Measurements from ENCODE around the gene SLC8B1. TPM values are rescaled to one million over a fixed set of nuclear protein-coding genes. Genes with fewer than 3 reads are reported as not detected.

The SLC8B1 gene
- total RNA-seq, 2 experiments from 2014 or later = 85.3 to 92.7 TPM

DNA sequence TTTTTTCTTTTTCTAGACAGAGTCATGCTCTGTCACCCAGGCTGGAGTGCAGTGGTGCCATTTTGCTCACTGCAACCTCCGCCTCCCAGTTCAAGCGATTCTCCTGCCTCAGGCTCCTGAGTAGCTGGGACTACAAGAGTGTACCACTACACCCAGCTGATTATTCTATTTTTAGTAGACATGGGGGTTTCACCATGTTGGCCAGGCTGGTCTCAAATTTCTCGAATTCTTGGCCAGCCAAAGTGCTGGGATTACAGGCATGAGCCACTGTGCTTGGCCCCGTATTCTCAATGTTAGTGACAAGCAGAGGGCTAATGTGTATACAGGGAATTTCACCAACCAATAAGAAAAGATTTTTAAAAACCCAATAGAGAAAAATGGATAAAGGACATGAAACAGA is 31.9 kb upstream of the SLC8B1 start:
- POLR2A ChIA-PET = no interaction called here
- peaks cover 35% of the 10 kb centered on the region for H3K36me3 Mint-ChIP-seq (ENCODE audit: low read depth)
- CTCF ChIA-PET = no interaction called here

DNA sequence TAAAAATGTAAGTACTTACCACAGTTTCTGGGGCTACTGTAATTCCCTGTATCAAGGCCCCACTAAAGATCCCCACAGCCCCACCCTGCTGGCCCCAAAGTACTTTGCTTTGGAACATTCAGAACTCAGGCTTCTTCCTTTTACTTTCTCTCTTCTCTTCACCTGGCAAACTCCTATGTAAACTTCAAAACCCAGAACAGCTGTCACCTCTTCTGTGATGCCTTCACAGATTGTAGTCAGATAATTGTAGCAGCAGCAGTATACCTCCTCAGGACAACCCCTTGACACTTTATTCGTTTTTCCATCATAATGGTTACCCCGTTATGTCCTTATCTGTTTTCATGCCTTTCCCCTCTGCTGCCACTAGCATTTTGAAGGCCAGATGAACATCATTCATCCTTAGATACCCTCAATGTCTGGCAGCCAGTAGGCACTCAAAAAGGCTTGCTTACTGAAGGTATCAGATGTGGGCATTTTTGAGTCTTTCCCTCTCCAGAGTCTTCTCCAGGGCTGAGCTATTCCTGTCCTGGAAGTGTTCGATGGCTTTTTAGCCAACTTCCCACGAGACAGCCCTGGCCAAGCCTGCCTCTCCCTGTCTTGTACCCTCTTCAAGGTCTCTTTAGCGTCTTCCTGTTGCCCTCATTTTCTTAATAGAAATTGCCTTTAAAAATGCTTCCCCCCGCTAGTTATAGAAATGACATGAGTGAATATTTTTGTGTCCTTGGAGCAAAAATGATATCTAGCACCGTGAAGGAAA is 30.9 kb upstream of the SLC8B1 start:
- Histone ChIP-seq H3K27me3 (ENCODE audit: control insufficient read depth in 1 of 2, insufficient read depth in 2 of 2, low read length in 2 of 2) (no peaks in the 10 kb centered on the region), H3K4me1 (ENCODE audit: insufficient read depth, low read length) (no peaks in the 10 kb centered on the region), H3K4me3 (ENCODE audit: low read length) (no peak overlapping the region), H3K36me3 (ENCODE audit: insufficient read depth, low read length) (no peaks in the 10 kb centered on the region), H3K9me3 (ENCODE audit: control insufficient read depth in 1 of 2, insufficient read depth in 1 of 2, low read length in 2 of 2) (no peaks in the 10 kb centered on the region), H3K27ac (ENCODE audit: low read depth in 1 of 2, low read length in 2 of 2) (no peak overlapping the region)
- H3K4me3 Mint-ChIP-seq = no peak overlapping the region
- H3K9me3 Mint-ChIP-seq = no peaks in the 10 kb centered on the region
- H3K27me3 Mint-ChIP-seq = no peaks in the 10 kb centered on the region
- TF ChIP-seq, protein P1, sequence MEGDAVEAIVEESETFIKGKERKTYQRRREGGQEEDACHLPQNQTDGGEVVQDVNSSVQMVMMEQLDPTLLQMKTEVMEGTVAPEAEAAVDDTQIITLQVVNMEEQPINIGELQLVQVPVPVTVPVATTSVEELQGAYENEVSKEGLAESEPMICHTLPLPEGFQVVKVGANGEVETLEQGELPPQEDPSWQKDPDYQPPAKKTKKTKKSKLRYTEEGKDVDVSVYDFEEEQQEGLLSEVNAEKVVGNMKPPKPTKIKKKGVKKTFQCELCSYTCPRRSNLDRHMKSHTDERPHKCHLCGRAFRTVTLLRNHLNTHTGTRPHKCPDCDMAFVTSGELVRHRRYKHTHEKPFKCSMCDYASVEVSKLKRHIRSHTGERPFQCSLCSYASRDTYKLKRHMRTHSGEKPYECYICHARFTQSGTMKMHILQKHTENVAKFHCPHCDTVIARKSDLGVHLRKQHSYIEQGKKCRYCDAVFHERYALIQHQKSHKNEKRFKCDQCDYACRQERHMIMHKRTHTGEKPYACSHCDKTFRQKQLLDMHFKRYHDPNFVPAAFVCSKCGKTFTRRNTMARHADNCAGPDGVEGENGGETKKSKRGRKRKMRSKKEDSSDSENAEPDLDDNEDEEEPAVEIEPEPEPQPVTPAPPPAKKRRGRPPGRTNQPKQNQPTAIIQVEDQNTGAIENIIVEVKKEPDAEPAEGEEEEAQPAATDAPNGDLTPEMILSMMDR (IDR thresholded peaks at IDR 0.05) = no peak
- intact Hi-C loops (cut with DNase I, micrococcal nuclease) = no loop called here
- DNase-seq (no peak), ATAC-seq (ENCODE audit: poor library complexity) (no peak)
- ChIA-PET POLR2A (no interaction called here), CTCF (no interaction called here)
- no peak overlapping the region for H3K27ac Mint-ChIP-seq
- H3K36me3 Mint-ChIP-seq (ENCODE audit: low read depth) = peaks cover 26% of the 10 kb centered on the region
- peaks cover 14% of the 10 kb centered on the region for H3K4me1 Mint-ChIP-seq (ENCODE audit: low read depth)

More for the DNA sequence above, 31.9 kb upstream of the SLC8B1 start:
- Histone ChIP-seq H3K4me3 (ENCODE audit: low read length) (no peak overlapping the region), H3K27ac (ENCODE audit: low read depth in 1 of 2, low read length in 2 of 2) (no peak overlapping the region), H3K9me3 (ENCODE audit: control insufficient read depth in 1 of 2, insufficient read depth in 1 of 2, low read length in 2 of 2) (no peaks in the 10 kb centered on the region), H3K27me3 (ENCODE audit: control insufficient read depth in 1 of 2, insufficient read depth in 2 of 2, low read length in 2 of 2) (no peaks in the 10 kb centered on the region), H3K36me3 (ENCODE audit: insufficient read depth, low read length) (no peaks in the 10 kb centered on the region), H3K4me1 (ENCODE audit: insufficient read depth, low read length) (no peaks in the 10 kb centered on the region)
- ATAC-seq (ENCODE audit: poor library complexity) = no peak
- no peaks in the 10 kb centered on the region for H3K9me3 Mint-ChIP-seq
- H3K27me3 Mint-ChIP-seq = no peaks in the 10 kb centered on the region
- intact Hi-C loops (cut with DNase I, micrococcal nuclease) = no loop called here
- DNase-seq = no peak
- peaks cover 10% of the 10 kb centered on the region for H3K4me1 Mint-ChIP-seq (ENCODE audit: low read depth)
- H3K4me3 Mint-ChIP-seq = no peak overlapping the region
- TF ChIP-seq, protein P1 (IDR thresholded peaks at IDR 0.05) = no peak
- no peak overlapping the region for H3K27ac Mint-ChIP-seq

DNA sequence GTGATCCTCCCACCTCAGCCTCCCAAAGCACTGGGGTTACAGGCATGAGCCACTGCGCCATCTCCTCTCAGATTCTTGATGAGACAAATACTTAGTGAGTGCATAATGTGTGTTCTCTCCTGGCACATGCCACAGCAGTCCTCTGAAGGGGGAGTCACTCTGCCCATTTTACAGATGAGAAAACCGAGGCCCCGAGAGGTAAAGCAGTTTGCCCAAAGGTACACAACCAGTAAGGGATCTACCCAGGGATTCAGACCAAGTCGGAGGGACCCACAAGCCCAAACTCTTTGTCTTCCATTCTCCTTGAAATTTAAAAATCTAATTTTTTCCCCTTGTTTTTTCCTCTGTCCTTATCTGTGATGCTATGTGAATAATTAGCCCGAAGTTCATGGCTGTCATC is 29.8 kb upstream of the SLC8B1 start:
- H3K9me3 ChIP-seq (ENCODE audit: control insufficient read depth in 1 of 2, insufficient read depth in 1 of 2, low read length in 2 of 2) = no peaks in the 10 kb centered on the region
- H3K27me3 Mint-ChIP-seq = no peaks in the 10 kb centered on the region
- ChIA-PET CTCF (no interaction called here), POLR2A (no interaction called here)
- no peak for DNase-seq
- H3K27ac Mint-ChIP-seq = no peak overlapping the region
- H3K36me3 Mint-ChIP-seq (ENCODE audit: low read depth) = peaks cover 22% of the 10 kb centered on the region
- intact Hi-C loops (cut with DNase I, micrococcal nuclease) = no loop called here
- TF ChIP-seq, protein P1 (IDR thresholded peaks at IDR 0.05) = no peak
- H3K4me3 ChIP-seq (ENCODE audit: low read length) = no peak overlapping the region
- no peak overlapping the region for H3K27ac ChIP-seq (ENCODE audit: low read depth in 1 of 2, low read length in 2 of 2)
- H3K36me3 ChIP-seq (ENCODE audit: insufficient read depth, low read length) = no peaks in the 10 kb centered on the region
- H3K4me3 Mint-ChIP-seq = no peak overlapping the region
- ATAC-seq (ENCODE audit: poor library complexity) = no peak
- peaks cover 21% of the 10 kb centered on the region for H3K4me1 Mint-ChIP-seq (ENCODE audit: low read depth)
- H3K4me1 ChIP-seq (ENCODE audit: insufficient read depth, low read length) = peaks cover 3% of the 10 kb centered on the region
- no peaks in the 10 kb centered on the region for H3K27me3 ChIP-seq (ENCODE audit: control insufficient read depth in 1 of 2, insufficient read depth in 2 of 2, low read length in 2 of 2)
- H3K9me3 Mint-ChIP-seq = no peaks in the 10 kb centered on the region
